GM21367 (cell line): ENCODE measurements around the gene FGF1.

Source experiments
- ATAC-seq: cut with Tn5 transposase; IDR thresholded peaks from one replicate; pipeline ENCODE4 v1.9.1; 2021; ENCODE audit not compliant: unreplicated experiment

Gene FGF1

GRCh38 chr5:142697356-142698255 is 11.7 kb upstream of the FGF1 start:
- no peak for ATAC-seq

- ATAC-seq = no peak
Observed at GRCh38 chr5:142696379-142696778, 10.5 kb upstream of the FGF1 start.

- no peak for ATAC-seq
Observed at GRCh38 chr5:142694092-142694856, 8.4 kb upstream of the FGF1 start.

GRCh38 chr5:142692321-142692894 is 6.5 kb upstream of the FGF1 start:
- ATAC-seq = no peak

- ATAC-seq = no peak
Observed at GRCh38 chr5:142690667-142691066, 4.8 kb upstream of the FGF1 start.

GRCh38 chr5:142689081-142689480 is 3.2 kb upstream of the FGF1 start:
- no peak for ATAC-seq

GRCh38 chr5:142688281-142688989 is 2.5 kb upstream of the FGF1 start:
- ATAC-seq = no peak

- no peak for ATAC-seq
Observed at GRCh38 chr5:142686968-142687367, 1.1 kb upstream of the FGF1 start.

GRCh38 chr5:142686210-142686734 is 382 bp upstream of the FGF1 start:
- no peak for ATAC-seq

- no peak for ATAC-seq
Observed at GRCh38 chr5:142684508-142685041, 1.3 kb downstream of the FGF1 start.

- no peak for ATAC-seq
Observed at GRCh38 chr5:142683881-142684505, 1.9 kb downstream of the FGF1 start.

- no peak for ATAC-seq
Observed at GRCh38 chr5:142683116-142683515, 2.8 kb downstream of the FGF1 start.

GRCh38 chr5:142680605-142681259 is 5.2 kb downstream of the FGF1 start:
- ATAC-seq = no peak

GRCh38 chr5:142679744-142680143 is 6.1 kb downstream of the FGF1 start:
- no peak for ATAC-seq

- no peak for ATAC-seq
Observed at GRCh38 chr5:142678529-142678928, 7.4 kb downstream of the FGF1 start.

- ATAC-seq = no peak
Observed at GRCh38 chr5:142677198-142677597, 8.7 kb downstream of the FGF1 start.

GRCh38 chr5:142676318-142676717 is 9.6 kb downstream of the FGF1 start:
- no peak for ATAC-seq

- ATAC-seq = no peak
Observed at GRCh38 chr5:142674531-142675469, 11.1 kb downstream of the FGF1 start.

GRCh38 chr5:142671801-142672200 is 14.1 kb downstream of the FGF1 start:
- ATAC-seq = no peak
